Keratinocyte (primary cell): Measurements from ENCODE around the gene TMEM151A. TPM values are rescaled to one million over a fixed set of nuclear protein-coding genes. Genes with fewer than 3 reads are reported as not detected.

Source experiments
- DNase-seq: peaks from one replicate; pipeline ENCODE4 v3.0.0-alpha.2; 2011; ENCODE audit warnings: low read depth, missing footprints, low spot score
- FAIRE-seq: peaks from 2 replicates; lab custom pipeline; 2011; peaks lifted over from hg19 to GRCh38; lab: Jason Lieb, UNC
- H2AFZ ChIP-seq: 2 replicates; pipeline ENCODE4 v1.6.0; 2012; ENCODE audit warnings: low read length, control low read depth, inconsistent platforms; ENCODE audit not compliant: control insufficient read depth
- H3K27ac ChIP-seq: 2 replicates; pipeline ENCODE4 v1.5.1; 2011; ENCODE audit warnings: low read length; ENCODE audit not compliant: control insufficient read depth, insufficient read depth
- H3K27me3 ChIP-seq: 3 replicates; pipeline ENCODE4 v1.6.0; 2011; ENCODE audit warnings: low read length; ENCODE audit not compliant: control insufficient read depth, insufficient read depth; ENCODE audit errors: extremely low read depth
- H3K36me3 ChIP-seq, 2 experiments: 2 replicates in 1 of 2; 3 replicates in 1 of 2; pipeline ENCODE4 v1.5.1; 2011; ENCODE audit warnings: low read length in 2 of 2, mild to moderate bottlenecking in 1 of 2; ENCODE audit not compliant: control insufficient read depth in 2 of 2, insufficient read depth in 2 of 2; ENCODE audit errors: extremely low read depth in 1 of 2
- H3K4me1 ChIP-seq: 3 replicates; pipeline ENCODE4 v1.5.1; 2011; ENCODE audit warnings: low read length; ENCODE audit not compliant: control insufficient read depth, insufficient read depth; ENCODE audit errors: extremely low read depth
- H3K4me2 ChIP-seq: 3 replicates; pipeline ENCODE4 v1.6.0; 2011; ENCODE audit warnings: low read depth, low read length; ENCODE audit not compliant: control insufficient read depth, insufficient read depth; ENCODE audit errors: extremely low read depth
- H3K4me3 ChIP-seq, 3 experiments: fragments of 200-600 bp in 1 of 3; sonication (generic) in 1 of 3; 2 replicates in 2 of 3; 3 replicates in 1 of 3; pipeline ENCODE4 v1.5.1; 2011 to 2016; ENCODE audit warnings: low read length in 3 of 3, mild to moderate bottlenecking in 3 of 3, control low read depth in 2 of 3, inconsistent platforms in 1 of 3, low read depth in 1 of 3, mixed read lengths in 1 of 3, mixed run types in 1 of 3, moderate library complexity in 1 of 3; ENCODE audit not compliant: control insufficient read depth in 2 of 3, insufficient read depth in 2 of 3; ENCODE audit errors: extremely low read depth in 1 of 3
- H3K79me2 ChIP-seq: 2 replicates; pipeline ENCODE4 v1.6.0; 2012; ENCODE audit warnings: low read length; ENCODE audit not compliant: control insufficient read depth, insufficient read depth
- H3K9ac ChIP-seq: 3 replicates; pipeline ENCODE4 v1.6.0; 2011; ENCODE audit warnings: low read length; ENCODE audit not compliant: control insufficient read depth, insufficient read depth; ENCODE audit errors: extremely low read depth
- H3K9me1 ChIP-seq: 3 replicates; pipeline ENCODE4 v1.6.0; 2011; ENCODE audit warnings: low read length; ENCODE audit not compliant: control insufficient read depth, insufficient read depth; ENCODE audit errors: extremely low read depth
- H3K9me3 ChIP-seq: 2 replicates; pipeline ENCODE4 v1.5.1; 2012; ENCODE audit warnings: low read depth, low read length; ENCODE audit not compliant: control insufficient read depth
- H4K20me1 ChIP-seq: 3 replicates; pipeline ENCODE4 v1.6.0; 2011; ENCODE audit warnings: low read length; ENCODE audit not compliant: control insufficient read depth, insufficient read depth; ENCODE audit errors: extremely low read depth
- EZH2 ChIP-seq: IDR thresholded peaks from one replicate; pipeline ENCODE4 v1.6.1; 2012; ENCODE audit warnings: inconsistent platforms, mild to moderate bottlenecking, low read length, moderate library complexity
- dilution Hi-C: fragments of 300-500 bp; cut with MboI; formaldehyde crosslinking; loops from one replicate; pipeline ENCODE4 v1.7.0; 2020; ENCODE audit warnings: low sequenced_read_pairs; ENCODE audit not compliant: extremely low pct_ligation_motif_present
- polyA plus RNA-seq, 5 experiments: library from polyadenylated mRNA; depleted of rRNA in 3 of 5; stranded (reverse) in 3 of 5; stranded (forward) in 1 of 5; unstranded in 1 of 5; fragments of >200 nt; gene quantifications; 1 replicate in 1 of 5; 2 replicates in 3 of 5; 3 replicates in 1 of 5; pipeline versions ENCODE4 v1.2.1 to v1.2.3, GENCODE V29; 2011 to 2012; ENCODE audit warnings: missing spikeins in 2 of 5, low read depth in 1 of 5, low replicate concordance in 1 of 5
- TF ChIP-seq, protein P1 (sequence below), 3 experiments: IDR thresholded peaks in 1 of 3; conservative IDR thresholded peaks in 1 of 3; optimal IDR thresholded peaks in 1 of 3; 2 replicates in 2 of 3; 3 replicates in 1 of 3; pipeline versions ENCODE3 to v1.5.1; 2011; ENCODE audit warnings: low read length in 3 of 3, mild to moderate bottlenecking in 3 of 3, moderate library complexity in 2 of 3, control low read depth in 1 of 3, inconsistent platforms in 1 of 3; ENCODE audit not compliant: insufficient read depth in 2 of 3; ENCODE audit errors: extremely low read depth in 1 of 3

The TMEM151A gene
- polyA plus RNA-seq, 1 donor (not counting 4 experiments of a cell fraction or from before 2014, with no cell fraction given) = not detected

DNA sequence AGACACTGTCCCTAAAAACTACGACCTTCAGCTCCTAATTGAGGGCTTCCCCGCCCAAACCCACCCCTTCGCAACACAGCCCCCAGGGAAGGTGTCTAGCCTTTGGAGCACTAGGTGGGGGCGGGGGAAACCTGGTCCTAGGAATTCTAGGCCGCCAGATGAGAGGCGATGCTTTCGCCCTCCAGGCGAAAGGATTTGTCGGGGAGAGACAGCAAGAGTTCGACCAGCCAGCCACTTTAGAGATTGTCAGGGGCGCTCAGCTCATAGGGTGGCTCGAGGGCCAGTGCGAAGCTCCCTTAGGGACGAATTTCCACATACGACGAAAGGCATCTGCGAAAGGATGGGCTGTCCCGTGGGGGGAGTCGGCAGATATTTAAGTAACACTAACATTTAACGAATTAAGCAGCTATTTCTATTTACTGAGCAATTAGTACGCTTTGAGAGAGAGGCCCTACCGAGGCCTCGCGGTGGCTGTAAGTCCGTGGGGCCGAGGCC is 19.8 kb downstream of the TMEM151A start:
- H3K27me3 ChIP-seq = peaks cover 13% of the 10 kb centered on the region
- no peak for DNase-seq
- FAIRE-seq = peak; percentile 17
- no peaks in the 10 kb centered on the region for H3K79me2 ChIP-seq
- H4K20me1 ChIP-seq = no peaks in the 10 kb centered on the region
- peaks cover 2% of the 10 kb centered on the region for H3K4me1 ChIP-seq
- H2AFZ ChIP-seq = peak overlapping the region; percentile 99
- H3K9me3 ChIP-seq = no peaks in the 10 kb centered on the region
- no peaks in the 10 kb centered on the region for H3K36me3 ChIP-seq
- H3K4me2 ChIP-seq = peak overlapping the region; percentile 95
- peak overlapping the region; percentile 76 for H3K9ac ChIP-seq
- dilution Hi-C loops = no loop called here
- no peak for TF ChIP-seq EZH2
- TF ChIP-seq, protein P1, sequence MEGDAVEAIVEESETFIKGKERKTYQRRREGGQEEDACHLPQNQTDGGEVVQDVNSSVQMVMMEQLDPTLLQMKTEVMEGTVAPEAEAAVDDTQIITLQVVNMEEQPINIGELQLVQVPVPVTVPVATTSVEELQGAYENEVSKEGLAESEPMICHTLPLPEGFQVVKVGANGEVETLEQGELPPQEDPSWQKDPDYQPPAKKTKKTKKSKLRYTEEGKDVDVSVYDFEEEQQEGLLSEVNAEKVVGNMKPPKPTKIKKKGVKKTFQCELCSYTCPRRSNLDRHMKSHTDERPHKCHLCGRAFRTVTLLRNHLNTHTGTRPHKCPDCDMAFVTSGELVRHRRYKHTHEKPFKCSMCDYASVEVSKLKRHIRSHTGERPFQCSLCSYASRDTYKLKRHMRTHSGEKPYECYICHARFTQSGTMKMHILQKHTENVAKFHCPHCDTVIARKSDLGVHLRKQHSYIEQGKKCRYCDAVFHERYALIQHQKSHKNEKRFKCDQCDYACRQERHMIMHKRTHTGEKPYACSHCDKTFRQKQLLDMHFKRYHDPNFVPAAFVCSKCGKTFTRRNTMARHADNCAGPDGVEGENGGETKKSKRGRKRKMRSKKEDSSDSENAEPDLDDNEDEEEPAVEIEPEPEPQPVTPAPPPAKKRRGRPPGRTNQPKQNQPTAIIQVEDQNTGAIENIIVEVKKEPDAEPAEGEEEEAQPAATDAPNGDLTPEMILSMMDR (optimal IDR thresholded peaks at IDR 0.05 in 1 of 3, IDR thresholded peaks at IDR 0.05 in 1 of 3, conservative IDR thresholded peaks at IDR 0.05 in 1 of 3; ENCODE audit: extremely low read depth in 1 of 3, insufficient read depth in 2 of 3, low read length in 3 of 3) = peak in 2 of 3 experiments; percentile 91 to 93
- peak overlapping the region; percentile 48 to 86 (median 79) for H3K4me3 ChIP-seq
- H3K9me1 ChIP-seq = no peaks in the 10 kb centered on the region
- H3K27ac ChIP-seq = no peak overlapping the region

DNA sequence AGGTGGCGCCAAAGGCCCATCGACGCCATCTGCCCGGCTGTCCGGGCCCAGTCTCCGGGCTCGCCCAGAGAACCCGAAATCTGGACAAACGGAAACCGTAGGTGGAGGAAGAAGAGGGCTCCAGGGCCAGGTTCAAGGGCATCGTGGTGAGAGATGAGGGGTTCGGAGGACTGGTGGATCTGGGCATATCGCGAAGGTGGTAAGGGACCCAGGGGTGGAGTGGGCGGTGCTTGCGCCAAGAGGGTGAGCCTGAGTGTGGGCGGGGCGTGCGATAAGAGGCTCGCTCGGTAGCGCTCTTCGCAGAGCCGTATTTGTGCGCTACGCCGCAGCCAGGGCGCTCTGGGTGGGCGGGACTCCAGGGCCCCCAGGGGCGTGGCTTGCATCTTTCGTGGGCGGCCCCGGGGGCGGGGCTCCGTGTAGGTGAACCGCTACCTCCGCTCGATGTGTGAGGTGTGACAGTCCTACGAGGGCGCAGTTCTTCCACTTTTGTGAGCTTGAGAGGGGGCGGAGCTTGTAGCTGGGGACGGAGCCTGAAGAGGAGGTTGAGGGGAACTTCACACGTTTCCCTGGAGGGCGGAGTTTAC is 20.4 kb downstream of the TMEM151A start:
- DNase-seq (peak; percentile 76), FAIRE-seq (peak; percentile 90)
- TF ChIP-seq, protein P1 (optimal IDR thresholded peaks at IDR 0.05 in 1 of 3, IDR thresholded peaks at IDR 0.05 in 1 of 3, conservative IDR thresholded peaks at IDR 0.05 in 1 of 3; ENCODE audit: extremely low read depth in 1 of 3, insufficient read depth in 2 of 3, low read length in 3 of 3) = peak in 2 of 3 experiments; percentile 59 to 93
- TF ChIP-seq EZH2 = no peak
- Histone ChIP-seq H3K4me1 (peaks cover 2% of the 10 kb centered on the region), H3K79me2 (no peaks in the 10 kb centered on the region), H3K4me2 (peak overlapping the region; percentile 95), H3K9me1 (no peaks in the 10 kb centered on the region), H3K4me3 (peak overlapping the region; percentile 48 to 86 (median 79)), H2AFZ (peak overlapping the region; percentile 99), H3K9ac (peak overlapping the region; percentile 76), H3K27ac (peak overlapping the region; percentile 72), H3K9me3 (no peaks in the 10 kb centered on the region), H3K27me3 (peaks cover 16% of the 10 kb centered on the region), H4K20me1 (no peaks in the 10 kb centered on the region), H3K36me3 (no peaks in the 10 kb centered on the region)
- dilution Hi-C loops = no loop called here
